ENCODE measurements around the gene IRGQ. TPM values are rescaled to one million over a fixed set of nuclear protein-coding genes. Genes with fewer than 3 reads are reported as not detected.

Gene IRGQ, protein sequence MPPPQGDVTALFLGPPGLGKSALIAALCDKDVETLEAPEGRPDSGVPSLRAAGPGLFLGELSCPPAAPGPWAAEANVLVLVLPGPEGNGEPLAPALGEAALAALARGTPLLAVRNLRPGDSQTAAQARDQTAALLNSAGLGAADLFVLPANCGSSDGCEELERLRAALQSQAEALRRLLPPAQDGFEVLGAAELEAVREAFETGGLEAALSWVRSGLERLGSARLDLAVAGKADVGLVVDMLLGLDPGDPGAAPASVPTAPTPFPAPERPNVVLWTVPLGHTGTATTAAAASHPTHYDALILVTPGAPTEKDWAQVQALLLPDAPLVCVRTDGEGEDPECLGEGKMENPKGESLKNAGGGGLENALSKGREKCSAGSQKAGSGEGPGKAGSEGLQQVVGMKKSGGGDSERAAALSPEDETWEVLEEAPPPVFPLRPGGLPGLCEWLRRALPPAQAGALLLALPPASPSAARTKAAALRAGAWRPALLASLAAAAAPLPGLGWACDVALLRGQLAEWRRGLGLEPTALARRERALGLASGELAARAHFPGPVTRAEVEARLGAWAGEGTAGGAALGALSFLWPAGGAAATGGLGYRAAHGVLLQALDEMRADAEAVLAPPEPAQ
- total RNA-seq: 14.1 and 18.6 TPM in 2 replicates

DNA sequence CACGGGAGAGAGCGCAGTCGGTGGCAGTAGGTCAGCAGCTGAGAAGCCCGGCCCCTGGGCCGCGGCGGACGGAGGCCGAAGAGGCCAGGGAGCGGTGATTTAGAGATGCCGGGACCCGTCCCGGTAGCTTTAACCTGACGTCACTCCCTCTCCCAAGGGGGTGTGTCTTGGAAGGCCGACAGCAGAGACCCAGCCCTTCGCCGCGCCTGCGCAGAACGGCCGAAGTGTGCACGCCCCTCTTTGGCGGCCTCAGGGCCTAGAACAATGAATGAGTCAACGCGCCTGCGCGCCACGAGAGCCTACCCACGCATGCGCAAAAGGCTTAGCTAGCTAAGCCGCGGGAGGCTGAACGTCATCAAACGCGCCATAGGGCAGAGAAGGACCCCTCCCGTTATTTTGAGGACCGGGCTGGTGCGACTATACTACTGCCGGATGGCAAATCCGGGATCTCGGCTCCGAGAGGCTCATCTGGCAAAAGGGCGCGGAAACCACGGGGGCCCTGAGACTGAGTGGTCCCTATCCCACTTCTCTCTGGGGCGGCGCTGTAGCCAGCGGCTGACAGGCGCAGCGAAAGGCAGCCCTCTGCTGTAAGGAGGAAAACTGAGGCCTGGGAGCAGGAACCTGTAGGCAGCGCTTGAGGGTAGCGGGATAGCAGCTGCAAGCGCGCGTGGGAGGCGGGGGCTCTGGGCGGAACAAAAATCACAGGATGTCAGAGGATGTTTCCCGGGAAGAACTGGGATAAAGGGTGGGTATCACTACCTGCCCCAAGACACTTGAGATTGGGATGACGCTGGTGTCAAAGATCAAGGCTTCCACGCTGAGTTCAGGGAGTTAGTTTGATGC is at the start of gene IRGQ, which contains the start of gene ZNF576:
TSS of gene IRGQ (minus strand) at position 136 of the 843 bp plus-strand sequence. CDS start 796 bp downstream, outside the sequence.
TSS of gene ZNF576 (plus strand) at position 597 of the 843 bp plus-strand sequence. CDS start 514 bp downstream, outside the sequence.

DNA sequence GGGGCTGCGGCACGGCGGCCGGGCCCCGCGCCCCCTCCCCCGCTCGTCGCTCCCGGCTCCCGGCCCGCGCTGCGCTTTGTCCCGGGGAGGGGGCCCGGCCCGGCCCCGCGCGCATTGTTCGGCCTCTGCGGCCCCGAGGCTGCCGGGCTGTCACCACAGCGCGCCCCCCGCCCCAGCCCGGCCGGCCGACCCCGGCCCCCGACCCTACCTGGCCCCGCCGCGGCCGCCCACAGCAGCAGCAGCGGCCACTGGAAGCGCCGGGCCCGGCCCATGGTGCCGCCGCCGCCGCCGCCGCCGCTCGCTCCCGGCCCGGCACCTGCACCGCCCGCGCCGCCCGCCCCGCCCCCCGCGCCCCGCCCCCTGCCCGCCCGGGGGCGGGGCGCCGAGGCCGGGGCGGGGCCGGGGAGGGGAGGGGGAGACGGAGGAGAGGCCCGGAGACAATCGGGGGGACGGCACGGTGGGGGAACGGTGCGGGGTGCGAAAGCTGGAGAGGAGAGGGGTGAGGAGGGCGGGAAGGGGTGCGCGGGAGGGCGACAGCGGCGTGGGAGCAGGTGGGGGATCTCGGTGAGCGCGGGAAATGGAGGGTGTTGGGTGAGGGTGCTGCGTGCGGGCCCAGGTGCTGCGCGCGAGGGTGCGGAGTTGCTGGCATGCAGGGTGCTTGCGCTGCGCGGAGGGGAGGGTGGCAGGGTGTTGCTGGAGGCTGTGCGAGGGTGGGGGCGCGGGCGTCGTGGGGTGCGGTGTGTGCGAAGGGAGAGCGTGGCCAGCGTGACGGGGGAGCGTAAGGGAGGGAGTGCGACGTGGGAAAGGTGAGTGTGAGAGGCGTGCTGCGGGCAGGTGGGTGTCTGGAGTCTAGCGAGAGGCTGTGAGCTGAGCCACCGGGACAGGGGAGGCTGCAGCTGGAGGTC is 43.8 kb upstream of the IRGQ start, which contains the start of gene CADM4:
TSS of gene CADM4 (minus strand) at position 332 of the 905 bp plus-strand sequence. CDS start at position 272, 60 bp downstream.

DNA sequence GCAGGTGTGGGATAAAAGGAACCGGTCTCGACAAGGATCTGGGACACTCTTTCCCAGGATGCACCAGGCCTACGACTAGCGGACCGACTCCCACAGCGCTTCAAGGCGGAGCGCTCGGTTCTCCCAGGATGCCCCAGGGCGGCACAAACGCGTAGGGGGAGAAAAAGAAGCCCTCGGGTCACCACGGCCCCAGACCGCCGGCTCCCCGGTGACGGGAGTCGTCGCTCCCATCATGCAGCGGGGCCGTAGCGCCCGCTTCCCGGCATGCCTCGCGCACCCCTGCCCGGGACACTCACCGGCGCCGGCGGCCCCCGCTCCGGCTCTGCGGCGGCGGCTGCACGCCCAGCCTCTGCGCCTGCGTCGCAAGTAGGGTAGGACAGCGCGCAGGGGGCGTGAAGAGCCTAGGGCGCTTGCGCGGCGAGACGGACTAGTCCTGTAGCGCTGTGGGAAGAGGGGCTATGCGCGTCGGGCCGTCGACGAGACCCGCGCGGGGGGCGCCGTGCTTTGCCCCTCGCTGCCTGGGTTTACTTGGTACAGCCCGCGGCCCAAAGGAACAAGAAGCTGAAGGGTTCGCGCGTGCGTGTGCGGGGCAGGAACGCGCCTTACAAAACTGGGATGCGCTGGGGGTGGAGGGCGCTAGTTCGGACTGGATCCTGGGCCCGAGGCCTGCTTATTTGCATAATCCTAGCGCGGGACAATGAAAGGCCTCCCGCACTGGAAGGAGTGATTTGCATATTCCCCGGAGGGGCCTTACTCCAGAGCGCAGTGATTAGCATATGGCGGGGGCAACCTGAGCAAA is 23.5 kb upstream of the IRGQ start, which contains the start of gene ZNF428:
TSS of gene ZNF428 (minus strand) at position 368 of the 799 bp plus-strand sequence. CDS start 5,325 bp downstream, outside the sequence.

DNA sequence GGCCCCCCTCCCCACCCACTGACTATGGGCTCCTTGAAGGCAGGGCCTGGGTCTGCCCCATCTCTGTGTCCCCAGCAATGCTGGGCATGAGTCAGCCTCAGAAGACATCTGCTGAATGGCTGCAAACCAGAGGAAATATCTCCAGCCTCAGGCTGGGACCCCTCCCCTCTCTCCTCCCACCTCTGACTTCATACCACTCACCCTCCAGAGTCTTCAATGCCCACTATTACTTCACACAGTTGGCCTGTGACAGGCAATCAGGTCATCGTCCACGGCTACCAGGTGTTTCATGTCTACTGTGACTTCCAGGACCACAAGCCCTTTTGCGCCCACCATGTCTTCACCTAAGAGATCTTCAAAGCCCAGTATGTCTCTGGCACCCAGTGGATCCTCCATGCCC is 15.9 kb upstream of the IRGQ start, which contains the start of gene SRRM5:
TSS of gene SRRM5 (plus strand) at position 301 of the 400 bp plus-strand sequence. CDS start at position 335, 34 bp downstream.

DNA sequence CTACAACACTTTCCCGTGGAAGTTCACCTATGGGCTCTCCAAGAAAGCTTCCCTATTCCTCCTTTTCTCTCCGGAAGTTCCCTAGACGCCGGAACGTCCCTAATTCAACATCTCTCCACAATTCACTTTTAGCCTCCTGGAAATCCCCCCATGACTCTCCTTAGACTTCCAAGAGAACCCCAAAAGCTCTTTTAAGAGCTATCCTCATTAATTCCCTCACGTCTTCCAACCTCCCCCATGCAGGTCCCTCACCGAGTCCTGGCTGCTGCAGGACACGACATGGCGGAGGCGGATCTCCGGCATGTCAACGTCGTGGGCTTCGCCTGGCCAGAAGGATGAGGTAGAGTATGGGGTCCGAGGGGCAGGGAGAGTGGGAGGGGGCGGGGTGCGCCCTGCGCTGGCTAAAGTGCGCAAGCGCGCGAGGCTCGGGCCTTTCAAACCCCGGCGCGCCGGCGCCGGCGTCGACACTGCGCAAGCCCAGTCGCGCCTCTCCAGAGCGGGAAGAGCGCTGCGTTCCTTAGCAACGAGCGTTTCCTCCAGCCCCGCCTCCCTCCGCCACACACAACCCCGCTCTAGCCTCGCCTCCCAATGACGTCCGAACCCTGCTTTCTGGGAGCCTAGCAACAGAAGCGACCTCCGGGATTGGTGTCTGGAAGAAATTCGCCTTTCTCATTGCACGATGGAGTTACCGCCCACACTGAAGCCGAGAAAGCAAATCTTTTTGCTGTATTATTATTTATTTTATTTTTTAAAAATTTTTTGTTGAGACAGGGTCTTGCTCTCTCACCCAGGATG is 20.6 kb downstream of the IRGQ start, which contains the start of the genes PINLYP and XRCC1:
TSS of gene PINLYP (plus strand) at position 646 of the 795 bp plus-strand sequence. CDS start 1,391 bp downstream, outside the sequence.
TSS of gene XRCC1 (minus strand) at position 372 of the 795 bp plus-strand sequence. CDS start at position 303, 69 bp downstream.

Other genes starting within 250 kb of the IRGQ start
- 0.48 TPM in 1 of 2 replicates, not detected in the other for gene CD177, start 242.4 kb downstream of the IRGQ start, total RNA-seq
- not detected in 2 replicates for gene TEX101, start 181.2 kb downstream of the IRGQ start, total RNA-seq
- 4.9 and 13.0 TPM in 2 replicates for gene LYPD3, start 130.5 kb downstream of the IRGQ start, total RNA-seq
- gene PHLDB3, start 91.4 kb downstream of the IRGQ start, total RNA-seq: 23.1 and 29.4 TPM in 2 replicates
- 185 and 221 TPM in 2 replicates for gene ETHE1, start 68.9 kb downstream of the IRGQ start, total RNA-seq
- not detected in 2 replicates for gene ZNF575, start 62.9 kb downstream of the IRGQ start, total RNA-seq
- gene XRCC1, start 20.6 kb downstream of the IRGQ start, total RNA-seq: 9.6 and 12.1 TPM in 2 replicates
- gene PINLYP, start 20.3 kb downstream of the IRGQ start, total RNA-seq: 0.64 and 4.1 TPM in 2 replicates
- gene ZNF576, start 461 bp upstream of the IRGQ start, total RNA-seq: 10.8 and 16.2 TPM in 2 replicates
- not detected in 2 replicates for gene SRRM5, start 16.0 kb upstream of the IRGQ start, total RNA-seq
- gene ZNF428, start 23.5 kb upstream of the IRGQ start, total RNA-seq: 17.1 and 23.1 TPM in 2 replicates
- 9.6 and 13.3 TPM in 2 replicates for gene CADM4, start 43.7 kb upstream of the IRGQ start, total RNA-seq
- gene PLAUR, start 74.0 kb upstream of the IRGQ start, total RNA-seq: 28.6 and 292 TPM in 2 replicates
- not detected in 2 replicates for gene IRGC, start 119.9 kb upstream of the IRGQ start, total RNA-seq
- 3.9 and 7.5 TPM in 2 replicates for gene SMG9, start 158.8 kb upstream of the IRGQ start, total RNA-seq
- 22.8 and 24.8 TPM in 2 replicates for gene KCNN4, start 184.8 kb upstream of the IRGQ start, total RNA-seq
- 1.5 and 2.7 TPM in 2 replicates for gene LYPD5, start 206.3 kb upstream of the IRGQ start, total RNA-seq
- gene ZNF283, start 231.2 kb upstream of the IRGQ start, total RNA-seq: 5.1 and 11.7 TPM in 2 replicates